HepG2 (cell line): ENCODE measurements around the gene NATD1. TPM values are rescaled to one million over a fixed set of nuclear protein-coding genes. Genes with fewer than 3 reads are reported as not detected.

Experiments
- PHF5A ChIP-seq: IDR thresholded peaks from one replicate; pipeline ENCODE4 v1.6.1; 2018; ENCODE audit warnings: low read depth, missing genetic modification reagents; ENCODE audit not compliant: unreplicated experiment
- SP5 ChIP-seq: IDR thresholded peaks from 2 replicates; pipeline ENCODE4 v1.6.1; 2016; ENCODE audit warnings: low read depth, borderline replicate concordance
- U2AF2 ChIP-seq: fragments of 200-400 bp; formaldehyde crosslinking; IDR thresholded peaks from 2 replicates; pipeline ENCODE4 v1.6.1; 2017; ENCODE audit warnings: low read depth, mild to moderate bottlenecking, low read length
- ZNF101 ChIP-seq: sonication (generic); formaldehyde crosslinking; IDR thresholded peaks from 2 replicates; pipeline ENCODE4 v1.4.0; 2020; ENCODE audit warnings: mild to moderate bottlenecking, low read depth, missing genetic modification reagents, borderline replicate concordance
- ZNF232 ChIP-seq: sonication (generic); formaldehyde crosslinking; IDR thresholded peaks from 2 replicates; pipeline ENCODE4 v1.4.0; 2020; ENCODE audit warnings: missing genetic modification reagents, borderline replicate concordance
- ZNF570 ChIP-seq: sonication (generic); formaldehyde crosslinking; IDR thresholded peaks from 2 replicates; pipeline ENCODE4 v1.4.0; 2020; ENCODE audit warnings: mild to moderate bottlenecking, missing genetic modification reagents, borderline replicate concordance
- polyA plus RNA-seq, 8 experiments: library from polyadenylated mRNA; depleted of rRNA in 3 of 8; stranded (reverse) in 7 of 8; unstranded in 1 of 8; fragments of >200 nt; fragmentation: Illumina TruSeq in 4 of 8; extraction: Trizol in 4 of 8; gene quantifications; 2 replicates each; pipeline versions ENCODE4 v1.2.1 to v1.2.3, GENCODE V29; 2011 to 2016; ENCODE audit warnings: low read depth in 4 of 8, missing spikeins in 1 of 8, mixed read lengths in 1 of 8; ENCODE audit not compliant: insufficient read depth in 1 of 8
- total RNA-seq, 5 experiments: library from RNA; depleted of rRNA; stranded (reverse); fragments of >200 nt; fragmentation: Illumina TruSeq; extraction: Trizol; gene quantifications; 2 replicates each; pipeline ENCODE4 v1.2.3, GENCODE V29; 2016; ENCODE audit warnings: low read depth in 1 of 5
- TF ChIP-seq, protein P1 (sequence below): sonication (generic); formaldehyde crosslinking; IDR thresholded peaks from 2 replicates; pipeline ENCODE4 v1.5.0; 2020; ENCODE audit warnings: mild to moderate bottlenecking, missing genetic modification reagents
- TF ChIP-seq, protein P2 (sequence below): sonication (generic); formaldehyde crosslinking; IDR thresholded peaks from 2 replicates; pipeline ENCODE4 v1.8.0; 2022; ENCODE audit warnings: mild to moderate bottlenecking, missing genetic modification reagents; ENCODE audit not compliant: insufficient replicate concordance
- TF ChIP-seq, protein P3 (sequence below): IDR thresholded peaks from 2 replicates; pipeline ENCODE4 v1.6.1; 2016; ENCODE audit warnings: missing genetic modification reagents, missing compliant biosample characterization
- TF ChIP-seq, protein P4 (sequence below): sonication (generic); formaldehyde crosslinking; IDR thresholded peaks from 2 replicates; pipeline ENCODE4 v1.4.0; 2020; ENCODE audit warnings: mild to moderate bottlenecking, missing genetic modification reagents, borderline replicate concordance

Gene NATD1
- total and polyA plus RNA-seq, 2 of the 13 experiments (the other 11 are each of a cell fraction or from before 2014, with no cell fraction given) = 0.31 to 2.3 TPM

DNA sequence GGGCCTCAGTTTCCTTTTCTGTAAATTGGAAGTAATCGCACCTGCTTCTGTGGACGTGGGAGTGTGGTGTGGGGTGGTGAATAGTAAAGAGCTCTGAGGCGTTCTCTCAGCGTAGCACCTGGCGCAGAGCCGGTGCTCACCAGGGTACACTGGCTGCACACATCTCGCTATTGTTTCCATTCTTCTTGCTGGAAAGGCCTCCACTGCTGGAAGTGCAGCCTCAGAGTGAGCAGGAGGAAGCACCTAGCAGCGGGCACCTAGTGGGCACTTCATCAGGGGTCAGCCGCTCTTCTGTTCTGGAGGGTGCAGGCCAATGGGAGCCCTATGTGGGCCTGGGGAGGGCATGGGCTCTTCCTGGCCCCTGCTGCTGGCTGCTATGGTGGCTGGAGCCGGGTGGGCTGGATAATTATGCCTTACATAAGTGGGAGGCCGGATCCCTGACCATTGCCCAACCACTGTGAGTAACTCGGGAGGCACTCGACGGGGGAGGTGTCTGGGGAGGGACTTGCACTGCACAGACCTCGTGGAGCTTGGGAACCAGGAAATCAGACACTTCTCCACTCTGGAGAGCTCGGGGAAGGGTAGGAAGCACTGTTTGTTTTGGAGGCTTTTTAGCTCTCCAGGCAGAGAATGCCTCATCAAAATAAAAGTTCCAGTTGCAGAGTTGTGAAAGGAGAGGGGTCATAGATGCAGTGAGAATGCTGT is 33.0 kb upstream of the NATD1 start (continued):
- TF ChIP-seq ZNF570 (no peak), PHF5A (peak; percentile 19), ZNF101 (no peak), SP5 (CRISPR knock-in tag) (peak; percentile 57; the same call in 1 of the 2 replicates), ZNF232 (CRISPR knock-in tag) (peak; percentile 61; the same call in 1 of the 2 replicates), U2AF2 (no peak)
- TF ChIP-seq, protein P1, sequence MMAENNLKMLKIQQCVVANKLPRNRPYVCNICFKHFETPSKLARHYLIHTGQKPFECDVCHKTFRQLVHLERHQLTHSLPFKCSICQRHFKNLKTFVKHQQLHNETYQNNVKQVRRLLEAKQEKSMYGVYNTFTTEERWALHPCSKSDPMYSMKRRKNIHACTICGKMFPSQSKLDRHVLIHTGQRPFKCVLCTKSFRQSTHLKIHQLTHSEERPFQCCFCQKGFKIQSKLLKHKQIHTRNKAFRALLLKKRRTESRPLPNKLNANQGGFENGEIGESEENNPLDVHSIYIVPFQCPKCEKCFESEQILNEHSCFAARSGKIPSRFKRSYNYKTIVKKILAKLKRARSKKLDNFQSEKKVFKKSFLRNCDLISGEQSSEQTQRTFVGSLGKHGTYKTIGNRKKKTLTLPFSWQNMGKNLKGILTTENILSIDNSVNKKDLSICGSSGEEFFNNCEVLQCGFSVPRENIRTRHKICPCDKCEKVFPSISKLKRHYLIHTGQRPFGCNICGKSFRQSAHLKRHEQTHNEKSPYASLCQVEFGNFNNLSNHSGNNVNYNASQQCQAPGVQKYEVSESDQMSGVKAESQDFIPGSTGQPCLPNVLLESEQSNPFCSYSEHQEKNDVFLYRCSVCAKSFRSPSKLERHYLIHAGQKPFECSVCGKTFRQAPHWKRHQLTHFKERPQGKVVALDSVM (CRISPR knock-in tag) = peak; percentile 76
- TF ChIP-seq, protein P2, sequence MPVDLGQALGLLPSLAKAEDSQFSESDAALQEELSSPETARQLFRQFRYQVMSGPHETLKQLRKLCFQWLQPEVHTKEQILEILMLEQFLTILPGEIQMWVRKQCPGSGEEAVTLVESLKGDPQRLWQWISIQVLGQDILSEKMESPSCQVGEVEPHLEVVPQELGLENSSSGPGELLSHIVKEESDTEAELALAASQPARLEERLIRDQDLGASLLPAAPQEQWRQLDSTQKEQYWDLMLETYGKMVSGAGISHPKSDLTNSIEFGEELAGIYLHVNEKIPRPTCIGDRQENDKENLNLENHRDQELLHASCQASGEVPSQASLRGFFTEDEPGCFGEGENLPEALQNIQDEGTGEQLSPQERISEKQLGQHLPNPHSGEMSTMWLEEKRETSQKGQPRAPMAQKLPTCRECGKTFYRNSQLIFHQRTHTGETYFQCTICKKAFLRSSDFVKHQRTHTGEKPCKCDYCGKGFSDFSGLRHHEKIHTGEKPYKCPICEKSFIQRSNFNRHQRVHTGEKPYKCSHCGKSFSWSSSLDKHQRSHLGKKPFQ = peak; percentile 32
- TF ChIP-seq, protein P3, sequence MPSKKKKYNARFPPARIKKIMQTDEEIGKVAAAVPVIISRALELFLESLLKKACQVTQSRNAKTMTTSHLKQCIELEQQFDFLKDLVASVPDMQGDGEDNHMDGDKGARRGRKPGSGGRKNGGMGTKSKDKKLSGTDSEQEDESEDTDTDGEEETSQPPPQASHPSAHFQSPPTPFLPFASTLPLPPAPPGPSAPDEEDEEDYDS (CRISPR knock-in tag) = peak; percentile 82
- TF ChIP-seq, protein P4, sequence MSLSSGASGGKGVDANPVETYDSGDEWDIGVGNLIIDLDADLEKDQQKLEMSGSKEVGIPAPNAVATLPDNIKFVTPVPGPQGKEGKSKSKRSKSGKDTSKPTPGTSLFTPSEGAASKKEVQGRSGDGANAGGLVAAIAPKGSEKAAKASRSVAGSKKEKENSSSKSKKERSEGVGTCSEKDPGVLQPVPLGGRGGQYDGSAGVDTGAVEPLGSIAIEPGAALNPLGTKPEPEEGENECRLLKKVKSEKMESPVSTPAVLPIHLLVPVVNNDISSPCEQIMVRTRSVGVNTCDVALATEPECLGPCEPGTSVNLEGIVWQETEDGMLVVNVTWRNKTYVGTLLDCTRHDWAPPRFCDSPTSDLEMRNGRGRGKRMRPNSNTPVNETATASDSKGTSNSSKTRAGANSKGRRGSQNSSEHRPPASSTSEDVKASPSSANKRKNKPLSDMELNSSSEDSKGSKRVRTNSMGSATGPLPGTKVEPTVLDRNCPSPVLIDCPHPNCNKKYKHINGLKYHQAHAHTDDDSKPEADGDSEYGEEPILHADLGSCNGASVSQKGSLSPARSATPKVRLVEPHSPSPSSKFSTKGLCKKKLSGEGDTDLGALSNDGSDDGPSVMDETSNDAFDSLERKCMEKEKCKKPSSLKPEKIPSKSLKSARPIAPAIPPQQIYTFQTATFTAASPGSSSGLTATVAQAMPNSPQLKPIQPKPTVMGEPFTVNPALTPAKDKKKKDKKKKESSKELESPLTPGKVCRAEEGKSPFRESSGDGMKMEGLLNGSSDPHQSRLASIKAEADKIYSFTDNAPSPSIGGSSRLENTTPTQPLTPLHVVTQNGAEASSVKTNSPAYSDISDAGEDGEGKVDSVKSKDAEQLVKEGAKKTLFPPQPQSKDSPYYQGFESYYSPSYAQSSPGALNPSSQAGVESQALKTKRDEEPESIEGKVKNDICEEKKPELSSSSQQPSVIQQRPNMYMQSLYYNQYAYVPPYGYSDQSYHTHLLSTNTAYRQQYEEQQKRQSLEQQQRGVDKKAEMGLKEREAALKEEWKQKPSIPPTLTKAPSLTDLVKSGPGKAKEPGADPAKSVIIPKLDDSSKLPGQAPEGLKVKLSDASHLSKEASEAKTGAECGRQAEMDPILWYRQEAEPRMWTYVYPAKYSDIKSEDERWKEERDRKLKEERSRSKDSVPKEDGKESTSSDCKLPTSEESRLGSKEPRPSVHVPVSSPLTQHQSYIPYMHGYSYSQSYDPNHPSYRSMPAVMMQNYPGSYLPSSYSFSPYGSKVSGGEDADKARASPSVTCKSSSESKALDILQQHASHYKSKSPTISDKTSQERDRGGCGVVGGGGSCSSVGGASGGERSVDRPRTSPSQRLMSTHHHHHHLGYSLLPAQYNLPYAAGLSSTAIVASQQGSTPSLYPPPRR (CRISPR knock-in tag) = 0 out of 2 replicates have a peak, but pooled peaks have one; percentile 46
